ENCODE measurements around the gene KCP. TPM values are rescaled to one million over a fixed set of nuclear protein-coding genes. Genes with fewer than 3 reads are reported as not detected.

The KCP gene
- total RNA-seq, 1 experiment from 2014 or later: 5.3 TPM

GRCh38 chr7:128838981-128839731 lies 71.4 kb downstream of the KCP start:
- no peaks in the 10 kb centered on the region for H3K23me2 ChIP-seq (ENCODE audit: insufficient read length, low read depth, low read length, poor library complexity, severe bottlenecking)
- TF ChIP-seq, protein P1, sequence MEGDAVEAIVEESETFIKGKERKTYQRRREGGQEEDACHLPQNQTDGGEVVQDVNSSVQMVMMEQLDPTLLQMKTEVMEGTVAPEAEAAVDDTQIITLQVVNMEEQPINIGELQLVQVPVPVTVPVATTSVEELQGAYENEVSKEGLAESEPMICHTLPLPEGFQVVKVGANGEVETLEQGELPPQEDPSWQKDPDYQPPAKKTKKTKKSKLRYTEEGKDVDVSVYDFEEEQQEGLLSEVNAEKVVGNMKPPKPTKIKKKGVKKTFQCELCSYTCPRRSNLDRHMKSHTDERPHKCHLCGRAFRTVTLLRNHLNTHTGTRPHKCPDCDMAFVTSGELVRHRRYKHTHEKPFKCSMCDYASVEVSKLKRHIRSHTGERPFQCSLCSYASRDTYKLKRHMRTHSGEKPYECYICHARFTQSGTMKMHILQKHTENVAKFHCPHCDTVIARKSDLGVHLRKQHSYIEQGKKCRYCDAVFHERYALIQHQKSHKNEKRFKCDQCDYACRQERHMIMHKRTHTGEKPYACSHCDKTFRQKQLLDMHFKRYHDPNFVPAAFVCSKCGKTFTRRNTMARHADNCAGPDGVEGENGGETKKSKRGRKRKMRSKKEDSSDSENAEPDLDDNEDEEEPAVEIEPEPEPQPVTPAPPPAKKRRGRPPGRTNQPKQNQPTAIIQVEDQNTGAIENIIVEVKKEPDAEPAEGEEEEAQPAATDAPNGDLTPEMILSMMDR (conservative IDR thresholded peaks at IDR 0.05): no peak
- H3K79me2 ChIP-seq (ENCODE audit: insufficient read depth, low read length): no peaks in the 10 kb centered on the region
- Mint-ChIP-seq H3K36me3 (ENCODE audit: insufficient read depth in 1 of 3, low read depth in 3 of 3) (peaks cover 0 to 6% (median 0%) of the 10 kb centered on the region in 3 experiments; a peak in 2 of 7 replicates), H3K27me3 (ENCODE audit: low read depth) (no peaks in the 10 kb centered on the region), H3K4me3 (peak overlapping the region in 1 of 2 experiments; percentile 4; a peak in 1 of 5 replicates), H3K9me3 (no peaks in the 10 kb centered on the region), H3K4me1 (peaks cover 2 to 22% of the 10 kb centered on the region in 2 experiments), H3K27ac (no peak overlapping the region)
- H3K4ac ChIP-seq (ENCODE audit: low read depth, low read length): no peak overlapping the region
- no peak overlapping the region for H3K9ac ChIP-seq (ENCODE audit: extremely low read depth, insufficient read length, low read length)
- H2AFZ ChIP-seq (ENCODE audit: low read length): no peak overlapping the region
- no peaks in the 10 kb centered on the region for H3K4me1 ChIP-seq (ENCODE audit: insufficient read depth, low read length)
- no peak overlapping the region for H2BK20ac ChIP-seq (ENCODE audit: low read depth, low read length, poor library complexity, severe bottlenecking)
- 0 out of 2 replicates have a peak, but pooled peaks cover 1% of the 10 kb centered on the region for H3K27me3 ChIP-seq (ENCODE audit: insufficient read depth, low read length)
- H3K14ac ChIP-seq (ENCODE audit: insufficient read depth, low read length): no peak overlapping the region
- H4K91ac ChIP-seq (ENCODE audit: insufficient read length, low read depth, low read length): no peak overlapping the region
- no peak for DNase-seq
- H3K23ac ChIP-seq (ENCODE audit: insufficient read length, low read depth, low read length): no peak overlapping the region
- WGBS (ENCODE audit: extremely low coverage, insufficient read length, low lambda C conversion rate): no CpG with 5 or more reads among the region's 17 CpGs
- H2BK5ac ChIP-seq (ENCODE audit: insufficient read length, low read length): no peak overlapping the region
- no peak overlapping the region for H2BK15ac ChIP-seq (ENCODE audit: low read depth, low read length)
- H4K20me1 ChIP-seq (ENCODE audit: control insufficient read depth, insufficient read depth, insufficient read length): no peaks in the 10 kb centered on the region
- no peak overlapping the region for H2BK120ac ChIP-seq (ENCODE audit: low read depth, low read length, poor library complexity, severe bottlenecking)
- no peak overlapping the region for H4K8ac ChIP-seq (replicated peaks; ENCODE audit: insufficient read length, low read depth, low read length)
- H2BK12ac ChIP-seq (ENCODE audit: insufficient read length, low read depth, low read length): no peak overlapping the region
- no peak overlapping the region for H3K18ac ChIP-seq (ENCODE audit: insufficient read length, low read depth, low read length)
- no peak overlapping the region for H3K56ac ChIP-seq (ENCODE audit: insufficient read length, low read depth, low read length)
- no peaks in the 10 kb centered on the region for H3K9me3 ChIP-seq (ENCODE audit: control insufficient read depth, low read depth, low read length)
- H3T11ph ChIP-seq (ENCODE audit: low read length): no peak overlapping the region
- H4K5ac ChIP-seq (ENCODE audit: insufficient read length, low read depth, low read length): no peak overlapping the region
- H3K4me2 ChIP-seq (ENCODE audit: insufficient read depth, insufficient read length, low read length): no peak overlapping the region
- H3K79me1 ChIP-seq (ENCODE audit: insufficient read depth, low read depth, low read length, poor library complexity, severe bottlenecking): no peaks in the 10 kb centered on the region
- no peak overlapping the region for H3K27ac ChIP-seq (ENCODE audit: insufficient read length, low read depth, low read length)
- H2AK5ac ChIP-seq (ENCODE audit: insufficient read length, low read length): no peak overlapping the region
